ENCODE data around the gene SPOP.

Gene SPOP

DNA sequence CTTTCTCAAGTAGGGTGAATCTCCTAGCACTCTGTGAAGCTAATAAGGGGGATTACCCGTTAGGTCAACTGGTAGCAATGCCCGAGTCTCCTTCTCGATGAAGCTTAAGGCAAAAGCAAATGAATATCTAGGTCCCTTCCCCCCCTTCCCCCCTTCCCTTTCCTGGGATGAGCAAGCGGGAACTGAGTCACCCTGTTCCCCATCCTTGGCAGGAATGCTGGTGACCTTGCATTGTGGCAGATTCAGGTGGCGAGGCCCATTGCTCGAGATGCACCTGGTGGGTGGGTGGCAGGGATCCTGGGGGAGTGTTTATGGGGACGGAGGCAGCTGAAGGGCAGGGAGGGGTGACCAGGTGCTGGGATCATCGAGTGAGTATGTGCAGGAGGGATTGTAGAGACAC, 95.1 kb downstream of the SPOP start:
- no peak for DNase-seq

DNA sequence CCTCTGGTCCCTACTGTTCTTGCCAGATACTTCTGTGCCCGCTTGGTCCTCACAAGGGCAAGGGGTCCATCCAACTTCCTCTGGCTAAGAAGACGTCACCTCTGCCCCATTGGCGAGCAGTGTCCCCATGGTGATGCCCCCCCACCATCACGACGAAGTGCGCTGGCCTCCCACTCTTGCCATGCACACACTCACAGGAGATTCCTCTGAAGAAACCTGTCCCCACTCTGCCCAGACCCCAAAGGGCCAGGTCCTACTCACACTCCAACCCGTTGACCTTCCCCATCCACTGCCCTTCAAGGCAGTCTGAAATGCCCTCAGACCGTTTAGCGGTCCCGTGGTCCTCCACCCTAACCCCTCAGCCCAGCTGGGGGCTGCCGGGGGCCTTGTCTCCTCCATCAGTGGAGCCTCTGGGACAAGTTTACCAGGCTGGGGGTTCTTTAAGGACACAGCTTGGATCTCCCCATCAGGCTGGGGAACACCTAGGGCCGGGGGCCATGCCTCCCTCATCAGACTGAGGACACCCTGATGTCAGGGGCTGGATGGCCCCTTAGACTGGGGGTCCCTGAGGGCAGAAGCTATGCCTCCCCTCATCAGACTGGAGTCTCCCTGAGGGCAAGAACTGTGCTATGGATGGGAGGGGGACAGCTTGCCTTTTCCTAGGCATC, 95.7 kb downstream of the SPOP start:
- no peak for DNase-seq

DNA sequence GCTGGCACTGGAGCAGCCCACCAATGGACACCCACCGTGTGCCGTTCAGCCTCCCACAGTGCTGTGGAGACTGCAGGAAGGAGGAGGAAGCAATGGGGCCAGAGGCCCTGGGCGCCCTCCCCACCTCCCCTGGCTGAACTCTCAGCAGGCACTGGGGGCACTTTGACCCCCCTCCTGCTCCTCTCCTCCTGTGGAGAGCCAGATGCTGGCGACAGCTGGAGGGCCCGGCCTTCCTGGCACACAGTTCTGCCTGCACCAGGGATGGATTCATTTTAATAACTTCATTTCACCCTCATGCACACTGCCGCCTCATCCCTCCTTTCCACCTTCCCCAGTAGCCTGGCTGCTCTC, 96.3 kb downstream of the SPOP start:
- DNase-seq: no peak

DNA sequence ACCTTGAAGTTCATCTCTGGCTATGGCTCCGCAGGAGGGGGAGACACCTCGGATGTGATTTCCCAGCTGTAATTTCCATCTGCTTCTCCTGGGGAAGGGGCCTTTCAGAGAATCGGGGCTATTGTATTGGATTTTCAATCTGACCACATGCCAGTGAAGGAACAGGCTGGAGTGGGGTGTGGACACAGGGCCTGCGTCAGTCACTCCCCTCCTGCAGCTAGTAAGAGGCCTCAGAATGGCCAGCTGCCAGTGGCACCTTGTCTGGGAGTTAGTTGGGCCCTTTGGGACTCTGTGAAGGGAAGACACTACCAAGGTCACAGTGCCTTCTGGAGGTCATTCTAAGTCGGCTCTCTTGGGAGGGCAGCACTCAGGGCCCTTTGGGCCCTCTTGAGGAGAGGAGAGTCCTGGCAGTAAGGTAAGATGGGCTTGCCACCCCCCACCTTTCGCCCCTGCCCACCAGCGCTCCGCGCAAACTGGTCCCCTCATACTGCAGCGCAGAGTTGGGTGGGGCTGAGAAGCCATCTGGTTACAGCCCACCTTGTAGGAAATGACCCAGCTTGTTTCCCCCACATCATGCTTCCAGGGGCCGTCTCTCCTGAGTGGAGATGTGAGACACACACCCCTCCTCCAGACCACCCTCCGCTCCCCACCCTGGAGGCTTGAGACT, 96.8 kb downstream of the SPOP start:
- DNase-seq: no peak

DNA sequence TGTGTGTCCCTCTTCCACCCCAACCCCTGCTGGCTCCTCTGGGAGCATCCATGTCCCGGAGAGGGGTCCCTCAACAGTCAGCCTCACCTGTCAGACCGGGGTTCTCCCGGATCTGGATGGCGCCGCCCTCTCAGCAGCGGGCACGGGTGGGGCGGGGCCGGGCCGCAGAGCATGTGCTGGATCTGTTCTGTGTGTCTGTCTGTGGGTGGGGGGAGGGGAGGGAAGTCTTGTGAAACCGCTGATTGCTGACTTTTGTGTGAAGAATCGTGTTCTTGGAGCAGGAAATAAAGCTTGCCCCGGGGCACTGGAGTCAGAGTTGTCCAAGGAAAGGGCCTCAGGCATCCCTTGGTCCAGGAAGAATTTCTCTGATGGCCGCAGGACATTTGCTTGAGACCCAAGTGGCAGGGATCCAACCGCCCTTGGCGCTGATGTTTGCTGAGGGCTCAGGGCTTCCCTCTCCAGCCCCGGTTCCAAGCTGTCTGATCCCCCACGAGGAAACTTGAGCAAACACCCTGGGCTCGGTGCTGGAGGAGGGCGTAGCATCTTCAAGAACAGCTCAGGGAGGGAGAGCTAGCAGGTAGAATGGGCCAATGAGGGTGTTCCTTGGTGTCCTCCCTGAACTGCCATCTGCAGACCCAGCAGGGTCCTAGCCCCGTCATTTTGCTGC, 97.7 kb downstream of the SPOP start:
- DNase-seq: no peak

DNA sequence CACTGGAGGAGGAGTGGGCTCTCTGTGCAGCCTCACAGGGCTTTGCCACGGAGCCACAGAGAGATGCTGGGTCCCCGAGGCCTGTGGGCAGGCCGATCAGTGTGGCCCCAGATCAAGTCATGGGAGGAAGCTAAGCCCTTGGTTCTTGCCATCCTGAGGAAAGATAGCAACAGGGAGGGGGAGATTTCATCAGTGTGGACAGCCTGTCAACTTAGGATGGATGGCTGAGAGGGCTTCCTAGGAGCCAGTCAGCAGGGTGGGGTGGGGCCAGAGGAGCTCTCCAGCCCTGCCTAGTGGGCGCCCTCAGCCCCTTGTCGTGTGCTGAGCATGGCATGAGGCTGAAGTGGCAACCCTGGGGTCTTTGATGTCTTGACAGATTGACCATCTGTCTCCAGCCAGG, 98.4 kb downstream of the SPOP start:
- DNase-seq: no peak

DNA sequence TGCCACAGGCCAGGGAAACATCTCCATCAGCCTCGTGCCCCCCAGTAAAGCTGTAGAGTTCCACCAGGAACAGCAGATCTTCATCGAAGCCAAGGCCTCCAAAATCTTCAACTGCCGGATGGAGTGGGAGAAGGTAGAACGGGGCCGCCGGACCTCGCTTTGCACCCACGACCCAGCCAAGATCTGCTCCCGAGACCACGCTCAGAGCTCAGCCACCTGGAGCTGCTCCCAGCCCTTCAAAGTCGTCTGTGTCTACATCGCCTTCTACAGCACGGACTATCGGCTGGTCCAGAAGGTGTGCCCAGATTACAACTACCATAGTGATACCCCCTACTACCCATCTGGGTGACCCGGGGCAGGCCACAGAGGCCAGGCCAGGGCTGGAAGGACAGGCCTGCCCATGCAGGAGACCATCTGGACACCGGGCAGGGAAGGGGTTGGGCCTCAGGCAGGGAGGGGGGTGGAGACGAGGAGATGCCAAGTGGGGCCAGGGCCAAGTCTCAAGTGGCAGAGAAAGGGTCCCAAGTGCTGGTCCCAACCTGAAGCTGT, 98.9 kb downstream of the SPOP start:
- DNase-seq: no peak

DNA sequence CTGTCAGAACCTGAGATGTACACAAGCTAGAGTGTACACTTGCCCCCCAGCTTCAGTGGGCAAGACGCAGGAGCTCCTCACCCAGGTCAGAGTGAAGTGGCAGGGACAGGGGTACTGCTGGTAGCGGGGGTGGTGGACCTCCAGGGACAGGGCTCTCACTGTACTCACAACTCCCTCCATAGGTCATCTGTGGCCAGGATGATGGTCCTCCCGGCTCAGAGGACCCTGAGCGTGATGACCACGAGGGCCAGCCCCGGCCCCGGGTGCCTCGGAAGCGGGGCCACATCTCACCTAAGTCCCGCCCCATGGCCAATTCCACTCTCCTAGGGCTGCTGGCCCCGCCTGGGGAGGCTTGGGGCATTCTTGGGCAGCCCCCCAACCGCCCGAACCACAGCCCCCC, 99.5 kb downstream of the SPOP start:
- DNase-seq: no peak

DNA sequence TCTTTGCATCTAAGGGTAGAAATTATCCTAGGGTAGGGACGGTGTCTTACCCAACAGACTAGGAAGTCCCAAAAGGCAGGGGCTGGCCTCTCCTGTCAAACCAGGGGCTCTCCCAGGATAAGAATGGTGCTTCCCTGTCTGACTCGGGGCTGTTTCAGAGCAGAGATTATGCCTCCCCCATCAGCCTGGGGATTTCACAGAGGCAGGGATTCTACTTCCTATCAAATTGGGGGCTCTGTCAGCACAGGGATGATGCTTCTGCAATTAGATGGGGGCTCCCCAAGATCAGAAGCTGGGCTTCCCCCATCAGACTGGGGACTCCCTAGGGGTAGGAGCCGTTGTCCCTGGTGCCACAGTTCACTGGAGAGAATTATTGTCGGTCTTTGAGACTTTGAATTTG, 99.9 kb downstream of the SPOP start:
- no peak for DNase-seq

DNA sequence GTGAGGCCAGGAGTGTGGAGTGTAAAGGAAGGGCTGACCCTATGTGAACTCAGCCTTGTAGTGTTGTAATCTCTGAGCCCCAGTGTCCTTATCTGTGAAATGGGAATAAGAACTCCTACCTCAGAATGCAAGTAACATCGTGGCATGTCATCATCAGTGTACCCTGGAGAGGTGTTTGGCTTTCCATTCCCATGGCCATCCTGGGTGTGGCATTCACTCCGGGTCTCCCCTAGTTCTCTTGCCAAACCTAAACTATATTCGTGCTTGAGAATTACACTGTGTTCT, 100.3 kb downstream of the SPOP start:
- no peak for DNase-seq

DNA sequence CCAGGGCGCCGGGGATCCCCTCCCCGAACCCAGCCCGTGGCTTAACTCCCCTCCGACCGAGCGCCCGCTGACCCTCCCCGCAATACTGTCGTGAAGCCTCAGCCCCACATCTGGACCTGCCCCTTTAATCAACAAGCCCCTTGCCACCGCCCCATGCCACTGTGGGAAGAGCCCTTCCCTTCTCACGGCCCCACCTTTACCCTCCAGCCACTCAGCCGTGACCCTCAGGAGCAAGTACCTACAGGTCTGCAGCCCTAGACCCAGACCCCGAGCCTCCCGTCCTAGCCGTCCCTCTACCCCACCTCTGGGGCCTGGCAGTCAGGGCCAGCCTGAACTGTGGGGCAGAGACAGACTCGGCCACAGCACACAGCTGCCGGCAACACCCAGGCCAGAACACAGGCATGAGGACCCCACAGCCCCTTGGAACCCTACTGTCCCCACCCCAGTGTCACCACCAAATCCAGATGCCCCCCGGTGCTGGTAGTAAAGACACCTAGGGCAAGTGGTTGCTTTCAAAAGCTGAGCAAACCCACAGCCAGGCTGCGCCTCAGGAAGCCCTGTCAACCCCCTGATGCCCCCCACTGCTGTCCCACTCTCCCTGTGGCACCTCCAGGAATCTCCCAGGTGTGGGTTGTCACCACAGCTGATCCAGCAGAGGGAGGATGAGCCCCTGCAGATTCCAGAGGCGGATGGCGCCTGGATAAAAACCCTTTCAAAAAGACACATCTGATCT, 100.8 kb downstream of the SPOP start:
- no peak for DNase-seq

DNA sequence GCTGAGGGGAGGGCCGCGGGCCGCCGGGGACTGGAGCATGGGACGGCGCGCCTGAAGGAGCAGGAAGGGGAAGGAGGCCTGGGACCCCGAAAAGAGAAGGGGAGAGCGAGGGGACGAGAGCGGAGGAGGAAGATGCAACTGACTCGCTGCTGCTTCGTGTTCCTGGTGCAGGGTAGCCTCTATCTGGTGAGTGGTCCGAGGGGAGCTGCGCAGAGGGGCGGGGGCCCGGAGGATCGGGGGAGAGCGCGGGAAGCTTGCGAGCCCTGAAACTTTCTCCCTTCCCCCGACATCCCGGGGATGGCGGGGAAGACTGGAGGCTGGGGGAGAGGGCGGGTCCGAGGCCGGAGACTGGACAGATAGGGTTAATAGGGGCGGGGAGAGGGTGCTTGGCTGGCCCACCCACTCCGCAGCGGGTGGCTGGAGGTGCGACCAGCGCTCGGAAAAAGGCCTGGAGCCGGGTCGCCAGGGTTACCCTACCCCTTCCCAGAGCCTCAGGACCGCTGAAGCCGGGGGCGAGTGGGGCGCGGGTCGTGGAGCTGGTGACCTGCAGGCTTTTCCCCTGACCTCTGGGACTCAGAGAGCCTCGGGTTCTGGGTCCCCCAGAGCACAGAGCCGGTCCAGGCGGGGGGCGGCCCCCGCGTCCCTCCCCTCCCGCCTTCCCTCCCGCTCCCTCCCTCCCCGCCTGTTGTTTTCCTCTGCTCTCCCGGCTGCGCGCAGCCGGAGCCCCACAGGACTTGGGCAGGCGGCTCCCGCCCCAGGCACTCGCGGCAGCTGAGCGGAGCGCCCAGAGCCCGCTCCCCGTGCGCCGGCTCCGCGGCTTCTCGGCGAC, 101.6 kb downstream of the SPOP start:
- DNase-seq: no peak

DNA sequence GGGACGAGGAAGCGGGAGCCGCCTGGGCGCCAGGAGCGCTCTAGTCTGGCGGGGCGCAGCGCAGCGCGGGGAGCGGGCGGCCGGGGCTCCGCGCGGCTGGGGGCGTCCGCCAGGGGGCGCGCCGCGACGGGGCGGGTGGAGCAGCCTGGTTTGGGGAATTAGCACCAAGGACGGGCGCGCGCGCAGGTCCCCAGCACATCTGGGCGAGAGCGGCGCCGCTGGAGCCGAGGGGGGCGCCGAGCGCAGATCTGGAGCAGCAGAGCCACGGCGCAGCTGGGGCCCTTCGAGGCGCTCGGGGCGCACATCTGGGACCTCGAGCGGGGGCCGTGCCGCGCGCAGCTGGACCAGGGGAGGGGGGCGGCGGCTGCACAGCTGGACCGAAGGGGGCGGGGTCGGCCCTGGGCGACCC, 102.2 kb downstream of the SPOP start, which contains the start of gene NXPH3:
Gene NXPH3 (plus strand): TSS at position 193 of the 409 bp plus-strand sequence. CDS start 349 bp downstream, outside the sequence.
- DNase-seq: peak; percentile 65

DNA sequence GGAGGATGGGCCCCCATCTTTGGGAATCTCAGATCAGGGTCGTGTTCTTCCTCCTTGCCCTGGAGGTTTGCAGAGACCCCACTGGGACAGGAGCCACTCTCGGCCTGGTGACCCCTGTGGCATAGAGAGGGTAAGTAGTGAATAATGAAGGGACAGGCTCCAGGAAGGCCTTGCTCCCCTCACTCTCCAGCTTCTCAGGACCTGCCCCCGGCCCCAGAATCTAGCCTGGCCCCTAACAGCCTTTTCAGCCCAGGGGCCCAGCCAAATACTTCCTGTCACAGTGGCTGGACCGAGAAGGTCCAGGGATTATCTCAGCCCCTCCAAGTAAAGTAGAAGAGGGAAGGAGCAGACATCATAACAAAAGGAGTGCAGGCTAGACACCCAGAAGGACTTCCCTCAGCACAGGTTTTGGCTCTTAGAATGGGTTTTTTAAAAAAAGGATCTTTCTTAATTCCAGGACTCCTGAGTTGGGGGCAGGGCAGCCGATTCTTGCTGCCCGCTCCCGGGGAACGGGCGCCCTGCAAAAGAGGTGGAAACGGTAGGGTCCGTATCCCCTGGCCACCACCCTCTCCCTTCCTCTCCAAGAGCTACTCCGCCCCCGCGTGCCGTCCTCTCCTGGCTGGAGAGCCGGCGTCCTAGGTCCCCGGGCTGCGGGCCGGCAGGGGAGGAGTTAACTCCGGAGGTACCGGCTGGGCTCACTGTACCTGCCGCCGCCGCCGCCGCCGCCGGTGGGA, 102.8 kb downstream of the SPOP start:
- DNase-seq: no peak

DNA sequence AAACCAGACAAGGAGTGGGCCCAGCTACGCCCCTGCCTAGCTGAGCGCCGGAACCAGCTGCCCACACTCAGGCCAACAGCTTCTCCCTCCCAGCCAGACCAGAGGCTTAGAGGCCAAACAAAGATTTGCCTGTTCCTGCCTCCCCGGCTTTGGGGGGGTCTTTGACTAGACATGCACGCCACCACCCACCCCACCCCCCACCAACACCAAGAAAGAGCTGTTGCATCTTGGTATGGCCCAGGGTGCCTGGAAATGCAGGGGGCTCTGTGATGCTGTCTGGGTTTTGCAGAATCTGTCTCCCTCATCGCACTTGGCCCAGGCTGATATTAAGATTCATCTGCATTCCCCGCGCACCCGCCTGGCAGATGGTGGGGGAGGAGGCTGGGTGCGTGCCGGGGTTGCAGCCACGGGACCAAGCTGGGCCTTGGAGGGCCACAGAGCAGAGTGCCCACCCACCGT, 103.5 kb downstream of the SPOP start:
- no peak for DNase-seq

DNA sequence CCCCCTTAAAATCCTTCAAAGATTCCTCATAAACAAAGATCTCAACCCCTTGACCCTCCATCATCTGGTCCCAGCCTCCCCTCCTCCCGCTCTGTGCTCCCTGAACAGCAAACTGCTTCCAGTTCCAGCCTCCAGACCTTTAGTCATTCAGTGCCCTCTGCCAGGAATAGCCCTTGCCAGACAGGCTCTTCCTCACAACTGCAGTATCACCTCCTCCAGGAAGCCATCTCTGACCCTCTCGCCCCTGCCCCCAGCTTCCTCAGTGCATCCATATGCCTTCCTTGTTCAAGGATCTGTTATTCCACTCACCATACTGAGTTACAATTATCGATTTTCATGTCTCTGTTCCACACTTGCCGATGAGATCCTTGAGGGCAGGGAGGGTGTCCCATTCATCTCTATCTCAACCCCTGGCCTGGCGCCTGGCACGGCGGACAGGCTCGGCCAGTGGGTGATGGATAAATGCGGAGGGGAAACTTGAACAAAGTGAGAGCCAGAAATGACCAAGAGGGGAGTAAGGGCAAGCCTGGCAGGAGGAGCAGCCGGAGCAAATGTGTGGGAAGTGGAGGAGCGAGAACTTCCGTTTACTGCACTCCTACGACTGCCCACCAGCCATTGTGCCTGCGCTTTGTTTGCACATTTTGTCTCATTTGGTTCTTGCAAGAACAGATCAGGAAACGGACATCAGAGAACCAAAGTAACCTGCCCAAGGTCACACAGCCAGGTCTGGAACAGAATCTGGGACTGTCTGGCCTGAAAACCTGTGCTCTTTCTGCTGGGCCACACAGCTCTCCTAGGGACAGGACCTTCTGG, 104.2 kb downstream of the SPOP start:
- no peak for DNase-seq

DNA sequence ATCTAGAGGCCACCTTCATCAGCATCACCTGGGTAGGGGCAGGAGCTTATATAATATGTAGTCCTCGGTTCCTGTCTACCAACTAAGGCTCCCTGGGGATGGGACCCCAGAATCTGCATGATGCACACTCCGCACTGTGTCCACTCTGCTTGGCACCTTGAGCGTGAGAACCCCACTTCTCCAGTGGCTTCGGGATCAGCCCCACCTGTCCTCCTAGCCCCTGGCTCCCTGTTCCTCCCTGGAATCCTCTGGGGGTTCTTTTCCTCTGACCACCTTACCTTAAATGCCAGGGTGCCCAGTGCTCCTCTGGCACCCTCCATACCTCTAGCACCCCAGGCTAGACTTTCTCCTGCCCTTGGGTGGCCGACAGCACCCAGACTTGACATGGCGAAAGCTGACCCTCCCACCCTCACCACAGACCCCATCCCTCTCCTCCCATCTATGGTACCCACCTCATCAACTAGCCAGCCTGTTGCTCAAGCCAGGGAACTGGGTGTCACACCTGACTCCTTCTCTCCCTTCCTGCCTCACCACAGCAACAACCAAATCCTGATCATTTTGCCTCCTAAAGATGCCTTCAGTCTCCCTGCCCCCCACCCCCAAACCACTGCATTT, 105.0 kb downstream of the SPOP start:
- DNase-seq: no peak

DNA sequence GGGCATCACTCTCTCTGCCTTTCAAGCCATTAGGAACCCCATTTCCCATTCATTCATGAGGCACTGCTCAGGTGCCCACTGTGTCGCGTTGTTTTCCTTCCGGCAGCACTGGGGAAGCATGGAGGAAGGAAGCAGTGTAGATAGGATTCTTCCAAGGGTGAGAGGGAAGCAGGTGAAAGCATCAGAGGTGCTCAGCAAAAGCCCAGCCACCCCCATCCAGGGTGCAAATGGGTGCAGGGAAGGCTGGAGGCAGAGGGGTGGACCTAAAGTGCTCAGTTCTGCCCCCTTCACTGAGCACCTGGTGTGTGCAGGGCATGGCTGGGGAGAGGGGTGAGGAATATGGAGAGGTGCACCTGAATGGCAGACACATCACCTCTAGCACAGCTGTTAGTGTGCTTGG, 105.7 kb downstream of the SPOP start:
- DNase-seq: no peak

DNA sequence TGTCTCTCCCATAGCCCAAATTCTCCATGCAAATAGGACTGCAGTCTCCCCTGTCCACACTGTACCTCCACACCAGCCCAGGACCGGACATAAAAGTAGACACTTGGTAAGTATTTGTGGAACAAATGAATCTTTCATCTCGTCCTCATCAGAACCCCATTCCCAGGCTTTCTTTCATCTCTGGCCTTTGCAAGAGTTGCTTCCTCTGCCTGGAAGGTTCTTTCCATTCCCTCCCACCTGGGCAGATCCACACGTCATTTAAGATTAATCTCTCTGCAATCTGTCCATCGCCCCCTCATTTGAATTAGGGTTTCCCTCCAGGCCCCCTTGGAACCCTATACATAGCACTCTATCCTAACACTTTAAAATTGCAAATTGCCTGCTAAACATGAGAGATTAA, 106.1 kb downstream of the SPOP start:
- no peak for DNase-seq

DNA sequence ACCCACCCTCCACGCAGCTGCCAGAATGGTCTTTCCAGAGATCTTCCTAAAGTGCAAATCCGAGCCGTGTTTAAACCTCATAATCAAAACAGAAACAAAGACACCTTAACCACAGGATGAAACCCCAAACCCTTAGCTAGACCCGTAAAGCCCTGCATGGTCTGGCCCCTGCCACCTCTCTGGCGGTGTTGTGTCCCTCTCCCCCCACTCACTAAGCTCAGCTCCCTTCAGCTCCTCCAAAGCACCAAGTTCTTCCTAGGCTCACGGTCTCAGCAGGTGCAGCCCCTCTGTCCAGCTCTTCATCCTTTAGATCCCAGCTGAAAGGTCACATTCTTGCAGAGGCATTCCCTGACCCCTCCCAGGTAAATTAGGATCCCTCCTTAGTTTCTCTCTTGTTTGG, 106.6 kb downstream of the SPOP start:
- no peak for DNase-seq
